ENCODE measurements around the gene RNF19B.
"Not testable (repeated sequence)": the region's sequence is repeated elsewhere in the genome, so short reads cannot be mapped to it uniquely, and the experiment has no call there.

The RNF19B gene, protein sequence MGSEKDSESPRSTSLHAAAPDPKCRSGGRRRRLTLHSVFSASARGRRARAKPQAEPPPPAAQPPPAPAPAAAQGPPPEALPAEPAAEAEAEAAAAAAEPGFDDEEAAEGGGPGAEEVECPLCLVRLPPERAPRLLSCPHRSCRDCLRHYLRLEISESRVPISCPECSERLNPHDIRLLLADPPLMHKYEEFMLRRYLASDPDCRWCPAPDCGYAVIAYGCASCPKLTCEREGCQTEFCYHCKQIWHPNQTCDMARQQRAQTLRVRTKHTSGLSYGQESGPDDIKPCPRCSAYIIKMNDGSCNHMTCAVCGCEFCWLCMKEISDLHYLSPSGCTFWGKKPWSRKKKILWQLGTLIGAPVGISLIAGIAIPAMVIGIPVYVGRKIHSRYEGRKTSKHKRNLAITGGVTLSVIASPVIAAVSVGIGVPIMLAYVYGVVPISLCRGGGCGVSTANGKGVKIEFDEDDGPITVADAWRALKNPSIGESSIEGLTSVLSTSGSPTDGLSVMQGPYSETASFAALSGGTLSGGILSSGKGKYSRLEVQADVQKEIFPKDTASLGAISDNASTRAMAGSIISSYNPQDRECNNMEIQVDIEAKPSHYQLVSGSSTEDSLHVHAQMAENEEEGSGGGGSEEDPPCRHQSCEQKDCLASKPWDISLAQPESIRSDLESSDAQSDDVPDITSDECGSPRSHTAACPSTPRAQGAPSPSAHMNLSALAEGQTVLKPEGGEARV

DNA sequence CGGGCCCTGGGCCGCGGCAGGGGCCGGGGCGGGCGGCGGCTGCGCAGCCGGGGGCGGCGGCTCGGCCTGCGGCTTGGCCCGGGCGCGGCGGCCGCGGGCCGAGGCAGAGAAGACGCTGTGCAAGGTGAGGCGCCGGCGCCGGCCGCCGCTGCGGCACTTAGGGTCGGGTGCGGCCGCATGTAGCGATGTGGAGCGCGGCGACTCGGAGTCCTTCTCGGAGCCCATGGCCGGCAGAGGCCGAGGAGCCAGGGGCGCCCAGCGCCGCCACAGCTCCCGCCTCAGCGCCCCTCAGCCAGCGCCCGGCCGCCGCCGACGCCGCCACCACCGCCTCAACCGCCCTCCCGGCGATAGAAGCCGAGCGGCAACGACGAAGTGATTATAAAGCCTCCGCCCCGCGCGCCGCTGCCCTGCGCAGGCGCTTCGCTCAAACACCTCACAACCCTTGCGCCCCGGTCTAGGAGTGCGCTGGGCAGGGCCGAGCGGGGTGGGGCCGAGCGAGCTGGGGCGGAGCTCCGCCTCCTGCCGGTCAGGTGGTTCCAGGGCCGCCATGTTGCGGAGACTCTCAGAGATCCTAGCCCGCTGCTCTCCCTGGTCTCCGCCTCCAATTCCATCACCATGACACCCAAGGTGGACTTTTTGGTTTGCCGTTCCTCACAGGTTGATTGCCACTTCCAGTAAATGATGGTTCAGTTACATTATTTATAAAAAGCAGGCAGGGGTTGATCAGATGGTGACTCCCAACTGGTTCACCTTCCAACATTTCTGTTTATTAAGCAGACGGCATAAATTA lies at the start of gene RNF19B:
Gene RNF19B, minus strand, starts transcription at position 349 of the 790 bp plus-strand sequence. Its CDS starts 124 bp downstream, at position 225.
- peak; percentile 95 for DNase-seq

DNA sequence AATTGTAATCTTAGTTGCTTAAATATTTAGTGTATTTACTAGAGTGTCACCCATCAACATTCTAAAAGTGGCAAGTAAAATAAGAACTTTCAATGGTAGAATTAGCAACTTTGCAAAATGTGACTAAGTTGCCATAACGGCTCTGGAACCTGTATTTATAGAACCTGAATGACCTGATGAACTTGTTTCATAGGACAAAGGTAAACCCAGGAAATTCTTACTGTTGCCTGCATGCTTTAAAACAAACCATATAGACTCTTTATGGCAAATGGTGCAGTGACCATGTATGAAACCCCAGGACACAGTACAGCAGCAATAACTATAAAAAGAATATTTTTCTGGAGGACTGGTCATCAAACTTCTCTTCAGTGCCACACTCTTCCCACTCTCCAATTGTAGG lies 49.2 kb upstream of the RNF19B start:
- DNase-seq, result no peak

DNA sequence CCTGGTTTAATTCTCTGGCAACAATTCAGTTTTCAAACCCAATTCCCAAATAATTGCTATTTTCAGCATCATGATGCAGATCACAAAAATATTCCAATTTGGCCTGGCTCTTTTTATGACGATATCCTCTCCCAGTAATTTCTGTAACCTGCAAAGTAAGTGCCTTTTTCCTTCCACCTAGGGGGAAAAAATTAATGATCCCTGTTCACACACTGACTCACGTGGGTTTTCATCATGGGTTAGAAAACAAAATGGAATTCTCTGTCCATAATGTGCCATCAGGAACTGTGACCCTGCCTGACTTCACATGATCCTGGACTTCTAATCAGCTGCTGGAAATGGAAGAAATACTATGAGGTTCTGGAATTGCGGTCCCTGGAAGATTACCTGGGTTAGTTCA lies 47.6 kb upstream of the RNF19B start:
- no peak for DNase-seq

DNA sequence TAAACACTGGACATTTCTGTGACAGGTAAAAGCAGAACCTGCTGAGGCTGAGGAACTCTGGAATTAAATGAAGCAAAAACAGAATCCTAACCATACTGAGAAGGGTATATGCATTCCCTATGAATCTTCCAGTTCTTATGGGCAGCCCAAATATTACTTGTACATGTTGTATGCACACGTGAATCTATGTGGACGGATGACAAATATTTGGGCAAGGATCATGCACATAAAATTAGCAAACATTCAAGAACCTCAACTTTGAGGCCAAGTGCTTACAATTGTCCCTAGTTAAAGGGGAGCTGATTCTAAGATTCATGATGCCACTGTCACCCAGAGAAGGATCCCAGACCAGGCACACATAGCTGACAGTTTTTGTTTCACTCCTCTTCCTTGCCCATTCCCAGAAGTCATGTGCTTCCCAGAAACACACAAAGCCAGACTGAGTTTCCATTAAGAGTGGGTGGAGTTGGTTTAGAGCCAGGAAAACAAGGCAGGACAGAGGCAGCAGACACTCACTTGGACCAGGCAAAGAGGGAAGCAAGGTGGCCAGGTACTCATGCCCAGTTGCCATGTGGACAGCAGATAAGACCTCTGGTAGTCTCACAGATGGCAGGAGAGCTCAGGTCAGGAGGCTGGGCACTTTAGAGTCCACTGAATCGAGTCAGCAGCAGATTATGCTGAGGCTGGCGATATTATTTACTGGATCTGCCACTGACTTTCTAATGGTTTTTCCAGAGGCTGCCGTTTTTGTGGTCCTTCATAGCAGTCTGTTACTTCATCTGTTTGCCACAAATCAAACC lies 46.5 kb upstream of the RNF19B start:
- DNase-seq, result no peak

DNA sequence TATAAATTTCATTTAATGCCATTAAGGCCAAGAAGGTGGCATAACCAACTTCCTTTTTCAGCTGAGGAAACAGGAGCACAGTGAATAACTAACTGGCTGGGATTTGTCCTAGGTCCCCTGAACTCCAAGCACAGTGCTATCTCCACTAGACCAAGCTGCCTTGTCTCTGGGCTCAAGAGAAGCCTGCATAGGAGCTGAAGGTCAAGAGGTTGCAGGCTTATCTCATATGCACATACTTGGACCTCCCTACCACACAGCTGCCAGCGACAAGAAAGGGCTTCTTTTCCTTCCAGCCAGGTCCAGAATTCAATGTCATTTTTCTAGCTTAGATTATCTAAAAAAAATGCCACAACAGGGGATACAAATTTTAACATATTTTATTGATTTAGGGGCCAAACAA lies 45.0 kb upstream of the RNF19B start:
- no peak for DNase-seq

DNA sequence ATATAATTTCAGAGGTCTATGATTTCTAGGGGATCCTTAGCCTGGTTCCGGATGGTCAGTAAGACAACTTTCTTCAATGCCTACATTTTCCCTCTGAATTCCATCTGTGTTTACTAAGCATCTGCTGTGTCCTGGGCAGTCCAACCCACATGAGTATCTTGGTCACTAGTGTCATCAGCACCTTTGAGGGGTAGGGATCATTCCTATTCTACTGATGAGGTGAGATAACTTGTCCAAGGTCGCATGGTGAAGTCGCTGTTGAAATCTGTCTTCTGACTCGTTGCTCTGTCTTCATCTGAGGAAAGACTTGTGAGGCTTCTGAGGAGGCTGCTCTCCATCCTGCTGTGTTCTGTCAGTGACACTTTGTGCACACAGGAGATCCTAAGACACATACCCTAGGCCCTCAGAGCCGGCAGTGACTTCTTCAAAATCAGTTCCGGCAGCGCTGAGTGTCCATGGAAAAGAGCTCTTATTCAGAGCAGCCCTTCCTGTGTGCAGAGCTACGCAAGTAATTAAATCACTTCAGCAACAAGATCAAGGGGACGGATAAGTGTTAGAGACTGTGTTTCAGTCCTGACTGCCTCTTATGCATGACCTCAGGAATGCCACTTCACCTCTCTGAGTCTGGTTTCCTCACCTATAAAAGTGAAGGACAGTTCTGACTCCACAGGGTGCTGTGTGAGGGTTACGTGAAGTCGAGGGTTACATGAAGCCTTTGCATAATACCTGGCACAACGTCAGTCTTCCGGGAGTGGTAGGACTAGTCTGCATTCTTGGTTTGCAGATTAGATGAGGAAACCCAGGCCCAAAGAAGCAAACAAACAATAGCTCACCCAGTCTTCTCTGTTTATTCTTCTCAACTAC lies 43.7 kb upstream of the RNF19B start:
- DNase-seq, result no peak

DNA sequence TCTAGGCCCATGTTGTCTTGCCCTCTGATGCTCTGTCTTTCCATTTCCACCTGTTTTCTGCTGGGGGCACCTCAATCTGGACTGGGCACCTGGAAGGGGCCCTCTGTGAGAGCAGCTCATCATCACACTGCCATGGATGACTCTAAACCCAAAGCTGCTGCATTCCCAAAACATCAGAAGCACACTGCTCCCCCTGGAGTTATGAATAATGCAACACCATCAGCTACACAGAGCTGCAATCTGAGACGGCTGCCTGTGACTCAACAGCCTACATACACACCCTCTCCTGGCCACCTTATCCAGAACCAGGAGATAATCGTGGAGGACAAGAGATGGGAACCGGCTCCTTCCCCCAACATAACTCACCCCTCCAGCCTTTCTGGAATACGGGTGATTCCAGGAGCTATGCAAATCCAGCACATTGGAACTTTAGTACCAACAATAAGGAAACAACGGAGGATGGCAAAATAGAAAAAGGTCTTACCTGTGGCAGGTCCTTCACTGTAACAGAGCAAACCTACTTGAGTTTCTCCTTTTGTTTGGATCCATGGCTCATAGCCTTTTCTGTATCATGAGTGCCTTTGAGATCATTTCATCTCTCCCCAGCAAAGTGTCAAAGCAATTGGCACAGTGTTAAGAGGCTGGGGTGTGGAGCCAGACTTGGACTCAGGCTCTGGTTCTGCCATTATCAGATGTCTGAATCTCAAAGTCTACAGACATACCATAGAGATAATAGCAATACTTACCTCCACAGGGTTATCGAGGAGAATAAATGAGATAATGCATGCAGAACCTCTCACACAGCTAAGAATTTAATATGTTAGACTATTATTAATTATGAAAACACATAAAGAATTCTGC lies 42.8 kb upstream of the RNF19B start:
- no peak for DNase-seq

DNA sequence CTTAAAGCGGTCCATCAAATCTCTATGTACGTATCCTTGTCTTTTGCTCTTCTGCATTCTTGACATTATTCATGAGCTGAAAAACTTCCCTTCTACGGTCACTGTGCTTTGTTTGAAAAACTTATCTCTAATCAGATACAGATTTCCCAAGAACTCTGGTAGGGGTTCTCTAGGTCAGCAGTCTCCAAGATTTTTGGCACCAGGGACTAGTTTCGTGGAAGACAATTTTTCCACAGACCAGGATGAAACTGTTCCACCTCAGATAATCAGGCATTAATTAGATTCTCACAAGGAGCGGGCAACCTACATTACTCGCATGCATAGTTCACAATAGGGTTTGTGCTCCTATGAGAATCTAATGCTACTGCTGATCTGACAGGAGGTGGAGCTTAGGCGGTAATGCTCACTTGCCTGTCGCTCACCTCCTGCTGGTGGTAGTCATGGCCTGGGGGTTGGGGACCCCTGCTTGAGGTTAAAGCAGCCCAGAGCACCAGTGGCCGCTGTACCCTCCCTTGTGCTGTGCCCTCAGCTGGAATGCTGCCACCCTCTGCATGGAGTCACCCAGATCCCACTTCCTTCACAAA lies 41.3 kb upstream of the RNF19B start:
- DNase-seq, result no peak

GRCh38 chr1:33005117-33005837 lies 40.7 kb upstream of the RNF19B start:
- DNase-seq, result no peak

GRCh38 chr1:33004613-33005012 lies 40.0 kb upstream of the RNF19B start:
- DNase-seq, result no peak

GRCh38 chr1:33003657-33004056 lies 39.0 kb upstream of the RNF19B start:
- no peak for DNase-seq

- no peak for DNase-seq
These were observed 37.4 kb upstream of the RNF19B start for GRCh38 chr1:33002006-33002405.

GRCh38 chr1:33001282-33001681 lies 36.7 kb upstream of the RNF19B start:
- no peak for DNase-seq

DNA sequence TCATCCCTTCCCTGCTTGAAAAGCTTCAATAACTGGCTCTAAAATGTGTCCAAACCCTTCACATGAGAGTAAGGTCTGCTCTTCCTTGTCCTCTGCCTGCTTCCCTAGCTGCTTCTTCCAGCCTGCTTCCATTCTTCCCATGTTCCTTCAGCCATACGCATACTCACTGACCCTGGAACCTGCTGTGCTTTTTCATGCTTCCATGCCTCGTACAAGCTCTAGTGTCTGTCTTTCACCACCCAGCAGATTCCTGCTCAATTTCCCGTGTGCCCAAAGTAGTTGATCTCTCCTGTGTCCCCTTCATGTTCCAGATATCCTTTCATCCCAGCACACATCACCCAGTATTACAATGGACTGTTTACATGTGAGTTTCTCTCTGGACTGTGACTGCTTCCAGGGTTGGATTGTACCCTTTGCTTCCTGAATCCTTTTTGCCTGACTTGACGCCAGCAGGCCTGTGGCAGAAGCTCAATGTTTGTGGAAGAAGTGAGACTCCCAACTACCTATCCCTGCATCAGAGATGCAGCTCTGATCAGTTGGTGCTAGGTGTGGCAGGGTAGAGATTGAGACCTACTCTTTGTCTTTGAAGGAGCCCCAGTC lies 35.9 kb upstream of the RNF19B start:
- no peak for DNase-seq

GRCh38 chr1:32998997-32999396 lies 34.4 kb upstream of the RNF19B start:
- DNase-seq, result no peak

GRCh38 chr1:32998064-32998463 lies 33.5 kb upstream of the RNF19B start:
- DNase-seq, result no peak

- DNase-seq, result no peak
These were observed 32.8 kb upstream of the RNF19B start for GRCh38 chr1:32997381-32997891.

GRCh38 chr1:32993324-32993636 lies 28.7 kb upstream of the RNF19B start:
- DNase-seq, result not testable (repeated sequence)
